Prostate gland (tissue), 2 donors: ENCODE results near the gene COQ10B.
"Not testable (repeated sequence)": the region's sequence is repeated elsewhere in the genome, so short reads cannot be mapped to it uniquely, and the experiment has no call there.

ENCODE experiments used
- CTCF ChIP-seq, 4 experiments: fragments of 200-600 bp in 2 of 4; fragments of 450-650 bp in 2 of 4; sonication (generic) in 2 of 4; IDR thresholded peaks; 1 replicate in 3 of 4; 2 replicates in 1 of 4; pipeline ENCODE4 v1.5.1; 2016 to 2019; ENCODE audit warnings: antibody characterized with exemption in 4 of 4, mild to moderate bottlenecking in 2 of 4, moderate library complexity in 2 of 4
- POLR2A ChIP-seq: fragments of 450-650 bp; IDR thresholded peaks from one replicate; pipeline ENCODE4 v1.6.1; 2016; ENCODE audit warnings: antibody characterized with exemption, mild to moderate bottlenecking

- not testable (repeated sequence) for TF ChIP-seq CTCF (IDR thresholded peaks at IDR 0.05); POLR2A
Measured at GRCh38 chr2:197484248-197484647, 30.9 kb downstream of the COQ10B start.
